GM18858 (cell line): ENCODE data around the gene OR8S1.
"Not testable (repeated sequence)": the region's sequence is repeated elsewhere in the genome, so short reads cannot be mapped to it uniquely, and the experiment has no call there.

Experiments
- ATAC-seq: cut with Tn5 transposase; IDR thresholded peaks from one replicate; pipeline ENCODE4 v1.9.1; 2021; ENCODE audit not compliant: unreplicated experiment

The OR8S1 gene

DNA sequence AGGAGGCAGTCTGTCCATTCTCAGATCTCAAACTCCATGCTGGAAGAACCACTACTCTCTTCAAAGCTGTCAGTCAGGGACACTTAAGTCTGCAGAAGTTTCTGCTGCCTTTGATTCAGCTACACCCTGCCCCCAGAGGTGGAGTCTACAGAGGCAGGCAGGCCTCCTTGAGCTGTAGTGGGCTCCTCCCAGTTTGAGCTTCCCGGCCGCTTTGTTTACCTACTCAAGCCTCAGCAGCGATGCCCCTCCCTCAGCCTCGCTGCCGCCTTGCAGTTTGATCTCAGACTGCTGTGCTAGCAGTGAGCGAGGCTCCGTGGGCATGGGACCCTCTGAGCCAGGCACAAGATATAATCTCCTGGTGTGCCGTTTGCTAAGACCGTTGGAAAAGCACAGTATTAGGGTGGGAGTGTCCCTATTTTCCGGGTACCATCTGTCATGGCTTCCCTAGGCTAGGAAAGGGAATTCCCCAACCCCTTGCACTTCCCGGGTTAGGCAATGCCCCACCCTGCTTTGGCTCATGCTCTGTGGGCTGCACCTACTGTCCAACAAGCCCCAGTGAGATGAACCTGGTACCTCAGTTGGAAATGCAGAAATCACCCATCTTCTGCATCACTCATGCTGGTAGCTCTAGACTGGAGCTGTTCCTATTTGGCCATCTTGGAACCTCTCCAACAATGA is 28.4 kb downstream of the OR8S1 start:
- ATAC-seq: not testable (repeated sequence)

DNA sequence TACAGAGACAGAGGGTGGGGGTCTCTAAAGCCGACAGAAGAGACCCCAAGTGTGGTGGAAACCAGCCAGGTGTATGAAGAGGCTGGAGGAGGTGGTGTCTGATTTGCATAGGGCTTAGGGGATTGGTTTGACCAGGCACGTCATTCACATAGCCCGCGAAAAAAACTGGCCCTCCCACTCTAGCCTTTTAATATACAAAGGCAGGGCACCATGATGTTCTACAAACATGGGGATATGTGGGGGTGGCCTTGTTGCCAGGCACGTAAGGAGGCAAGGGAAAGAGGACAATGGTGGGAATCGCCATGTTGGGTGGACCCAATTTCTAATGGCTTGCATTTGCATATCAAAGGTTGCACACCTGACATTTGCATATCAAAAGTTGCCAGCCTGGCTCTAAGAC is 31.2 kb downstream of the OR8S1 start:
- ATAC-seq: no peak

DNA sequence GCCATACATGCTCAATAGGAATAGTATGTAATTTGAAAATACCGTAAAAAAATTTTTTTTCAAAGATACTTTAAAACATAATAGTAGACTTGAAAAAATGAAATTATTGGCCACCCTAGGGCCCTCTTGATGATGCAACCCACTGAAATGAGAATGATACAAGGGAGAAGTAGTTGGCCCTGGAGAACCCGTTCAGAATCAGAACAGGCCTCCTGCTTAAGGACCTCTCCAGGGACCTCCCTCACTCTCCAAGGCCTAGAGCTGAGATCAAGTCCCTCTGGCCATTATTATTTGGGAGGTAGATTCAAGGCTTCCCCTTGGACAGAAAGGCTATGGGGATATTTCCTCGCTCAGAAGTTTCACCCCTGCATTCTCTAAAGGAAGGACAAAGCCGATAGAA is 32.5 kb downstream of the OR8S1 start:
- ATAC-seq: no peak

DNA sequence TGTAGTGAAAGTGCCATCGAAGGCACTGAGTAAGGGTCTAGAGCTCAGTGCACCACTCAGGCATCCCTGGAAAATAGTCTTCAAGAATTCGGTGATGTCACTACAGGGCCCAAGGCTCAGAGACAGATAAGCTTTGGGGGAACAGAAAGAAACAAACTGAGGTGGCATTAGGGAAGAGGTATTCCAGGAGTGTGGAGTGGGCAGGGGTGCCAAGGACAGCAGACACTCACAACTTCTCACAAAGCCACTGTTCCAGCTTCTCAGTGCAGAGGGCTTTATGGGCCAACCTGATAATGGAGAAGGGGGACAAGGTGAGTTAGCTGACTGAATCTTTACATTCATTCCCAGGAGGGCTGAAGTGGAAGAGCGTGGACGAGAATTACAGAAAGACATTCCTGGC is 42.3 kb downstream of the OR8S1 start:
- no peak for ATAC-seq

DNA sequence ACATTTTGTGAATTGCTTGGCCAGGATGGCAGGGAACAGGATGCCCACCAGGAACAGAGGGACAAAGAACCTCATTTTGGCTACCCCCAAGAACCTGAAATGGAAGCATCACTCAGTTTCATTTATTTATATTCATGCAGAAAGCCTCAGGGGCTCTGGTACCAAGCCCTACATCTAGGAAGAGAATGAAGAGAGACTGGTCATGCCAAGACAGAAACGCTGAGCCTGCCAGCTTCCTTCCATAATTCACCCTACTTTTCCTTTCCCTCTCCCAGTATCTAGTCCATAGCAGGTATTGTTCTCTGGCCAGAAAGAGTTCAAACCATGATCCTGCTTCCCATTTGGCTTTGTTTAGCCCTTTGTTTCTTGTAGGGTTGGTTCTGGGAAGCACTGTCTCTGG is 44.5 kb downstream of the OR8S1 start, which contains the start of gene LALBA:
Gene LALBA (minus strand): TSS at position 101 of the 400 bp plus-strand sequence. CDS start 26 bp downstream, at position 75.
- no peak for ATAC-seq

DNA sequence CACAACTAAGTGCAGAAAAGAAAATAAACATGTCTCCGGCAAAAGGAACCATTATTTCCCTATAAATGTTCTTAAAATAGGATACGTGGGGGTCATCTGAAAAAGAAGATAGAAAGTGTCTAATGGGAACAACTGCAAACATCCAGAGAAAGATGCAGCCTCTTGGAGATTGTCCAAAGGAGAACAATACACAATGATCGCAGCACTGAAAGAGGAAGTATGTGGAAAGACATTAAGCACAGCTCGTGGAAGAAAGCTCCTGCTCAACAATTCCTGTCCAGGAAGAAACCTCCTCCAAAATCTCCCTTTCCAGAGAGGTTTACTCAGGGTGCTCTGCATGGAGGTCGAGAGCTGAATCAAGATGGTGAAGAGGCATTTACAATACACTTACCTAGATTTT is 46.9 kb downstream of the OR8S1 start:
- no peak for ATAC-seq
